Small intestine (tissue), 7 donors: ENCODE measurements around the gene CSF2. TPM values are rescaled to one million over a fixed set of nuclear protein-coding genes. Genes with fewer than 3 reads are reported as not detected.

ENCODE experiments used
- DNase-seq, 2 donors: peaks; one replicate each; pipeline versions ENCODE4 v3.0.0 to v3.0.0-alpha.2; 2013
- FAIRE-seq: peaks from 2 replicates; lab custom pipeline; 2012; peaks lifted over from hg19 to GRCh38; lab: Jason Lieb, UNC
- H3K27ac ChIP-seq, 3 donors: one replicate each; pipeline ENCODE4 v1.5.1; 2013; ENCODE audit warnings: low read length in 2 of 3, mild to moderate bottlenecking in 2 of 3, control low read depth in 1 of 3, inconsistent platforms in 1 of 3, low read depth in 1 of 3, moderate library complexity in 1 of 3
- H3K27me3 ChIP-seq, 3 donors: one replicate each; pipeline ENCODE4 v1.6.1; 2013; ENCODE audit warnings: low read length in 3 of 3, inconsistent platforms in 1 of 3; ENCODE audit not compliant: control insufficient read depth in 3 of 3, insufficient read depth in 3 of 3
- H3K36me3 ChIP-seq, 3 donors: one replicate each; pipeline ENCODE4 v1.6.1; 2013; ENCODE audit warnings: low read length in 3 of 3, inconsistent platforms in 1 of 3, low read depth in 1 of 3, mild to moderate bottlenecking in 1 of 3, moderate library complexity in 1 of 3; ENCODE audit not compliant: control insufficient read depth in 3 of 3, insufficient read depth in 2 of 3
- H3K4me1 ChIP-seq, 3 donors: one replicate each; pipeline ENCODE4 v1.6.1; 2013; ENCODE audit warnings: low read length in 2 of 3, inconsistent platforms in 1 of 3, low read depth in 1 of 3, mild to moderate bottlenecking in 1 of 3, moderate library complexity in 1 of 3; ENCODE audit not compliant: control insufficient read depth in 3 of 3, insufficient read depth in 2 of 3
- H3K4me3 ChIP-seq, 3 donors: one replicate each; pipeline ENCODE4 v1.5.1; 2013; ENCODE audit warnings: low read length in 3 of 3, control low read depth in 1 of 3, inconsistent platforms in 1 of 3, low read depth in 1 of 3, mild to moderate bottlenecking in 1 of 3, moderate library complexity in 1 of 3
- H3K9me3 ChIP-seq, 2 donors: one replicate each; pipeline ENCODE4 v1.6.1; 2013; ENCODE audit warnings: low read depth in 1 of 2, low read length in 1 of 2; ENCODE audit not compliant: control insufficient read depth in 2 of 2, insufficient read depth in 1 of 2
- WGBS, 3 donors: extraction: QIAGEN DNeasy Blood & Tissue Kit; methylation state at CpG; one replicate each; pipeline ENCODE4 v1.1.7; 2013; 5-methylcytosine and 5-hydroxymethylcytosine counted together
- polyA plus RNA-seq, 4 donors: library from polyadenylated mRNA; stranded (reverse) in 3 of 4; unstranded in 1 of 4; fragments of 200-250 nt in 3 of 4; fragments of 120-200 nt in 1 of 4; gene quantifications; one replicate each; pipeline versions ENCODE4 v1.2.1 to v1.2.3, GENCODE V29; 2013
- donor health status: healthy with polysubstance abuse.
- donor health status: control.
- donor health status: control.
- donor health status: Bipolar disorder and iron deficiency.
- donor health status: healthy.

The CSF2 gene
- polyA plus RNA-seq, 4 donors, result 0.25 TPM; not detected in 3

GRCh38 chr5:132085686-132086085, 12.1 kb downstream of the CSF2 start:
- no peaks in the 10 kb centered on the region for H3K9me3 ChIP-seq
- H3K4me1 ChIP-seq, result peaks cover 0 to 4% (median 0%) of the 10 kb centered on the region in 3 donors
- WGBS, 3 donors, result 77 to 94% (median 89%) methylated on average over 4 of the region's 4 CpGs
- no peak overlapping the region for H3K4me3 ChIP-seq
- FAIRE-seq (no peak), DNase-seq (no peak)
- no peaks in the 10 kb centered on the region for H3K36me3 ChIP-seq
- H3K27me3 ChIP-seq, result no peaks in the 10 kb centered on the region
- no peak overlapping the region for H3K27ac ChIP-seq

GRCh38 chr5:132086277-132086794, 12.7 kb downstream of the CSF2 start:
- Histone ChIP-seq H3K27me3 (no peaks in the 10 kb centered on the region), H3K4me3 (no peak overlapping the region), H3K9me3 (no peaks in the 10 kb centered on the region), H3K27ac (peak overlapping the region in 1 of 3 donors; percentile 45), H3K4me1 (peaks cover 0 to 4% (median 0%) of the 10 kb centered on the region in 3 donors), H3K36me3 (no peaks in the 10 kb centered on the region)
- WGBS, 3 donors, result 29 to 44% (median 43%) methylated on average over 2 of the region's 2 CpGs
- FAIRE-seq (no peak), DNase-seq (peak in 1 of 2 donors; percentile 12)

- Histone ChIP-seq H3K27me3 (no peaks in the 10 kb centered on the region), H3K27ac (no peak overlapping the region), H3K4me1 (peaks cover 0 to 4% (median 0%) of the 10 kb centered on the region in 3 donors), H3K4me3 (no peak overlapping the region), H3K36me3 (no peaks in the 10 kb centered on the region), H3K9me3 (no peaks in the 10 kb centered on the region)
- DNase-seq (no peak), FAIRE-seq (no peak)
- 90 to 93% (median 92%) methylated on average over 6 of the region's 6 CpGs for WGBS, 3 donors
These were observed 13.6 kb downstream of the CSF2 start for GRCh38 chr5:132087176-132087575.

DNA sequence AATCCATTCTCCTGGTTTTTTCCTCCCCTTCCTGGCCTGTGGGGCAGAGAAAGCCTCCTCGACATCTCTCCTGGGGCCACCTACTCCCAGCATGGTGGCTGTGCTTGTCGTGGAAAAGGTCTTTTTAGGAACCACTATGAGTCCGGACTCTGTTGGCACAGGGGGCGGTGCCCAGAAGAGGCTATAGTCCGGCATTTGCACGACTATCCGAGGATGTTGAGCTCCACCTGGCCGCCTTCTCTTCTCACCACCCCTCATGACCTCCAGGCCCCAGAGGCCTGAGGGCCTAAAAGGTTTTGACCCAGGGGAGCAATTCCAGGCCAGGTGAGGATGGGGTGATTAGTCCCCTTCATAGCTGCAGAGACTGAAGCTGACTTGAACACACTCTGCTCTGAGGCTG, 14.1 kb downstream of the CSF2 start:
- FAIRE-seq, result no peak
- H3K27ac ChIP-seq, result no peak overlapping the region
- no peak for DNase-seq
- no peak overlapping the region for H3K4me3 ChIP-seq
- no peaks in the 10 kb centered on the region for H3K36me3 ChIP-seq
- H3K4me1 ChIP-seq, result peaks cover 0 to 4% (median 0%) of the 10 kb centered on the region in 3 donors
- H3K27me3 ChIP-seq, result no peaks in the 10 kb centered on the region
- 73 to 82% (median 82%) methylated on average over 8 of the region's 8 CpGs for WGBS, 3 donors
- no peaks in the 10 kb centered on the region for H3K9me3 ChIP-seq

GRCh38 chr5:132089363-132089762, 15.8 kb downstream of the CSF2 start:
- H3K27ac ChIP-seq, result no peak overlapping the region
- DNase-seq (no peak), FAIRE-seq (no peak)
- H3K9me3 ChIP-seq, result no peaks in the 10 kb centered on the region
- H3K4me1 ChIP-seq, result peaks cover 0 to 4% (median 0%) of the 10 kb centered on the region in 3 donors
- WGBS, 3 donors, result 95 to 100% (median 100%) methylated on average over 1 of the region's 1 CpG
- H3K4me3 ChIP-seq, result no peak overlapping the region
- H3K27me3 ChIP-seq, result no peaks in the 10 kb centered on the region
- no peaks in the 10 kb centered on the region for H3K36me3 ChIP-seq

GRCh38 chr5:132090107-132090506, 16.5 kb downstream of the CSF2 start:
- no peak for DNase-seq
- Histone ChIP-seq H3K27ac (no peak overlapping the region), H3K4me3 (no peak overlapping the region), H3K9me3 (no peaks in the 10 kb centered on the region), H3K27me3 (no peaks in the 10 kb centered on the region), H3K4me1 (peaks cover 0 to 6% (median 0%) of the 10 kb centered on the region in 3 donors), H3K36me3 (no peaks in the 10 kb centered on the region)
- FAIRE-seq, result no peak

- H3K4me1 ChIP-seq, result peaks cover 0 to 3% (median 0%) of the 10 kb centered on the region in 3 donors
- FAIRE-seq, result no peak
- WGBS, 3 donors, result 33 to 58% (median 45%) methylated on average over 3 of the region's 3 CpGs
These were observed 19.7 kb downstream of the CSF2 start for GRCh38 chr5:132093271-132093670.

GRCh38 chr5:132094393-132095076, 20.9 kb downstream of the CSF2 start:
- DNase-seq (no peak), FAIRE-seq (no peak)
- Histone ChIP-seq H3K4me3 (no peak overlapping the region), H3K9me3 (no peaks in the 10 kb centered on the region), H3K36me3 (no peaks in the 10 kb centered on the region), H3K4me1 (peaks cover 0 to 3% (median 0%) of the 10 kb centered on the region in 3 donors), H3K27me3 (no peaks in the 10 kb centered on the region), H3K27ac (no peak overlapping the region)
- WGBS, 3 donors, result 54 to 65% (median 56%) methylated on average over 12 of the region's 12 CpGs

More at GRCh38 chr5:132093271-132093670, 19.7 kb downstream of the CSF2 start:
- Histone ChIP-seq H3K36me3 (no peaks in the 10 kb centered on the region), H3K27me3 (no peaks in the 10 kb centered on the region), H3K4me3 (no peak overlapping the region), H3K9me3 (no peaks in the 10 kb centered on the region), H3K27ac (no peak overlapping the region)
- no peak for DNase-seq
